ENCODE measurements around the gene ADA.

The ADA gene

DNA sequence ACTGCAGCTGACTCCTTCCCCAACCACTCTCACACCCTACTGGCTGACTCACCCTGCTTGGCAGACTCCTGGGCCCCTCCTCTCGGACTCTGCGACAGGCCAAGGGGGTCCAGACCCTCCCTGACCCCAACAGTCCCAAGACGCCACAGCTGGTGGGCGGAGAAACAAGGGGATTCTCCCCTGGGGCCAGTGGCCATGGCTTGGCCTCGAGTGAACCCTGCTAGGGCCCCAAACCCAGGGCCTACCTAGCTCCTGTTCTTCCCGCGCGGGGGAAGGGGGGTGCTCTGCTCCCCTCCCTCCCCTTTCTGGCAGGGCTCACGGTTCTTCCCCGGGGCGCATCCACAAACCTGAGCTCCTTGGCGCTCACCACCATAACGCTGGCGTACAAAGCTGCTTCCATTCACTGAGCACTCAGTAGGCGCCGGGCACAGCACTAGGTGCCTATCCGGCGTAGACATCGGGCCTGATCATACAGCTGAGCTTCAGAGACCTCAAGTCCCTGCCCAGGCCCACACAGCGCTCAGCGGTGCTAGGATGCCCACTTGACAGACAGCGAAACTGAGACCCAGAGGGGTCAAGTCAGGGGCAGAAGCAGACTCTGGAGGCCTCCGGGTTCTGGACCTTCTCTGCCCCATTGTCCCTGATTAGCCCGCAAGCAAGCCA, 597 bp downstream of the ADA start:
- Histone ChIP-seq H3K4me1 (ENCODE audit: insufficient read depth, low read length) (peaks cover 14% of the 10 kb centered on the region), H3K9ac (ENCODE audit: low read length) (no peak overlapping the region), H3K9me3 (ENCODE audit: low read length) (no peaks in the 10 kb centered on the region), H3K36me3 (ENCODE audit: insufficient read depth, low read length) (no peaks in the 10 kb centered on the region), H3K27me3 (ENCODE audit: control insufficient read depth in 1 of 2, insufficient read depth in 2 of 2, low read length in 2 of 2) (no peaks in the 10 kb centered on the region), H3K27ac (ENCODE audit: low read depth, low read length) (no peak overlapping the region), H3K4me3 (ENCODE audit: low read depth in 1 of 2, low read length in 2 of 2) (peak overlapping the region; percentile 54 to 87)

DNA sequence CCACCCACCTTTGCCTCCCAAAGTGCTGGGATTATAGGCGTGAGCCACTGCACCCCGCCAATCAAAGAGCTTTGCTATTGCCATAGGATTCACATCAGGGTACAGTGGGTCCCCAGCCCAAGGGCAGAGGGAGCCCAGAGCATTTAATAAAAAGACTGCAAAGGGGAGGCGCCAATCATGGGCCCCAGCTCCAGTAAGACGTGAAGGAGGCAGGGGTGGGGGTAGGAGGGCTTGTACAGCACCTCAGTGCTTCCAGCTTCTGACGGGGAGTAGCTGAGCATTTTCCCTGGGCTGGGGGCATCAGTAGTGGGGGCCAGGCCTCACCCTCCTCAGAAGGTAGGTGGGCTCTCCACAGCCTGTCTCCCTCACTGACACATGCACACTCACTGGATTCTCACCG, 1.5 kb downstream of the ADA start:
- H3K9me3 ChIP-seq (ENCODE audit: low read length), result no peaks in the 10 kb centered on the region
- no peaks in the 10 kb centered on the region for H3K36me3 ChIP-seq (ENCODE audit: insufficient read depth, low read length)
- no peaks in the 10 kb centered on the region for H3K27me3 ChIP-seq (ENCODE audit: control insufficient read depth in 1 of 2, insufficient read depth in 2 of 2, low read length in 2 of 2)
- no peak overlapping the region for H3K9ac ChIP-seq (ENCODE audit: low read length)
- no peak overlapping the region for H3K4me3 ChIP-seq (ENCODE audit: low read depth in 1 of 2, low read length in 2 of 2)
- H3K4me1 ChIP-seq (ENCODE audit: insufficient read depth, low read length), result peaks cover 14% of the 10 kb centered on the region
- no peak overlapping the region for H3K27ac ChIP-seq (ENCODE audit: low read depth, low read length)

GRCh38 chr20:44649126-44649525, 2.4 kb downstream of the ADA start:
- no peaks in the 10 kb centered on the region for H3K36me3 ChIP-seq (ENCODE audit: insufficient read depth, low read length)
- no peak overlapping the region for H3K27ac ChIP-seq (ENCODE audit: low read depth, low read length)
- no peaks in the 10 kb centered on the region for H3K27me3 ChIP-seq (ENCODE audit: control insufficient read depth in 1 of 2, insufficient read depth in 2 of 2, low read length in 2 of 2)
- no peak overlapping the region for H3K4me3 ChIP-seq (ENCODE audit: low read depth in 1 of 2, low read length in 2 of 2)
- H3K4me1 ChIP-seq (ENCODE audit: insufficient read depth, low read length), result peaks cover 19% of the 10 kb centered on the region
- H3K9ac ChIP-seq (ENCODE audit: low read length), result no peak overlapping the region
- no peaks in the 10 kb centered on the region for H3K9me3 ChIP-seq (ENCODE audit: low read length)

DNA sequence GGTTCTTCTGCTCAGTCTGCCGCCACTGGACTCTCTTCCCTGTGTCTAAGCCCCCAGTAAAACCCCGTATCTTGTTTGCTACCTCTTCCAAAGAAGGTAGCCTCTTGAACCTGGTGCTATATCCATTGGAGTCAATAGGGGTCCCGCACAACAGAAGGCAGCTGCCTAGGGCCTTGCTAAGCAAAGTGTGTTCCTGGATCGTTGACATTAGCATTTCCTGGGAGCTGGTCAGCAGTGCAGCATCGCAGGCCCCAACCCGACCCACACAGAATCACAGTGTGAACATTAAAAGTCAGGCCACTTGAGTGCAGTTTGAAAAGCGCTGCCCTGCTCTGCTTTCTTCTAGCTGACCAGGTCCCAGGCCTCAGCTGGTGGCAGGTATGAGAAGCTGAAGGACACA, 2.9 kb downstream of the ADA start:
- no peak overlapping the region for H3K4me3 ChIP-seq (ENCODE audit: low read depth in 1 of 2, low read length in 2 of 2)
- H3K9me3 ChIP-seq (ENCODE audit: low read length), result no peaks in the 10 kb centered on the region
- H3K4me1 ChIP-seq (ENCODE audit: insufficient read depth, low read length), result peaks cover 22% of the 10 kb centered on the region
- no peaks in the 10 kb centered on the region for H3K36me3 ChIP-seq (ENCODE audit: insufficient read depth, low read length)
- H3K9ac ChIP-seq (ENCODE audit: low read length), result no peak overlapping the region
- H3K27me3 ChIP-seq (ENCODE audit: control insufficient read depth in 1 of 2, insufficient read depth in 2 of 2, low read length in 2 of 2), result no peaks in the 10 kb centered on the region
- H3K27ac ChIP-seq (ENCODE audit: low read depth, low read length), result no peak overlapping the region

GRCh38 chr20:44648068-44648467, 3.4 kb downstream of the ADA start:
- Histone ChIP-seq H3K9me3 (ENCODE audit: low read length) (no peaks in the 10 kb centered on the region), H3K36me3 (ENCODE audit: insufficient read depth, low read length) (no peaks in the 10 kb centered on the region), H3K27me3 (ENCODE audit: control insufficient read depth in 1 of 2, insufficient read depth in 2 of 2, low read length in 2 of 2) (no peaks in the 10 kb centered on the region), H3K4me3 (ENCODE audit: low read depth in 1 of 2, low read length in 2 of 2) (no peak overlapping the region), H3K9ac (ENCODE audit: low read length) (no peak overlapping the region), H3K4me1 (ENCODE audit: insufficient read depth, low read length) (peaks cover 24% of the 10 kb centered on the region), H3K27ac (ENCODE audit: low read depth, low read length) (no peak overlapping the region)

GRCh38 chr20:44646641-44647274, 4.7 kb downstream of the ADA start:
- Histone ChIP-seq H3K27ac (ENCODE audit: low read depth, low read length) (no peak overlapping the region), H3K27me3 (ENCODE audit: control insufficient read depth in 1 of 2, insufficient read depth in 2 of 2, low read length in 2 of 2) (no peaks in the 10 kb centered on the region), H3K4me1 (ENCODE audit: insufficient read depth, low read length) (peaks cover 36% of the 10 kb centered on the region)

GRCh38 chr20:44646023-44646640, 5.4 kb downstream of the ADA start:
- no peak overlapping the region for H3K27ac ChIP-seq (ENCODE audit: low read depth, low read length)
- H3K27me3 ChIP-seq (ENCODE audit: control insufficient read depth in 1 of 2, insufficient read depth in 2 of 2, low read length in 2 of 2), result no peaks in the 10 kb centered on the region
- H3K4me1 ChIP-seq (ENCODE audit: insufficient read depth, low read length), result peaks cover 42% of the 10 kb centered on the region
- no peak overlapping the region for H3K4me3 ChIP-seq (ENCODE audit: low read depth in 1 of 2, low read length in 2 of 2)
- H3K36me3 ChIP-seq (ENCODE audit: insufficient read depth, low read length), result no peaks in the 10 kb centered on the region
- no peak overlapping the region for H3K9ac ChIP-seq (ENCODE audit: low read length)
- H3K9me3 ChIP-seq (ENCODE audit: low read length), result no peaks in the 10 kb centered on the region

More at GRCh38 chr20:44646641-44647274, 4.7 kb downstream of the ADA start:
- no peaks in the 10 kb centered on the region for H3K36me3 ChIP-seq (ENCODE audit: insufficient read depth, low read length)
- H3K9me3 ChIP-seq (ENCODE audit: low read length), result no peaks in the 10 kb centered on the region
- H3K9ac ChIP-seq (ENCODE audit: low read length), result no peak overlapping the region
- no peak overlapping the region for H3K4me3 ChIP-seq (ENCODE audit: low read depth in 1 of 2, low read length in 2 of 2)

GRCh38 chr20:44644667-44645131, 6.8 kb downstream of the ADA start:
- Histone ChIP-seq H3K27ac (ENCODE audit: low read depth, low read length) (no peak overlapping the region), H3K36me3 (ENCODE audit: insufficient read depth, low read length) (no peaks in the 10 kb centered on the region), H3K4me3 (ENCODE audit: low read depth in 1 of 2, low read length in 2 of 2) (no peak overlapping the region), H3K4me1 (ENCODE audit: insufficient read depth, low read length) (peaks cover 38% of the 10 kb centered on the region), H3K27me3 (ENCODE audit: control insufficient read depth in 1 of 2, insufficient read depth in 2 of 2, low read length in 2 of 2) (no peaks in the 10 kb centered on the region), H3K9me3 (ENCODE audit: low read length) (no peaks in the 10 kb centered on the region), H3K9ac (ENCODE audit: low read length) (no peak overlapping the region)

DNA sequence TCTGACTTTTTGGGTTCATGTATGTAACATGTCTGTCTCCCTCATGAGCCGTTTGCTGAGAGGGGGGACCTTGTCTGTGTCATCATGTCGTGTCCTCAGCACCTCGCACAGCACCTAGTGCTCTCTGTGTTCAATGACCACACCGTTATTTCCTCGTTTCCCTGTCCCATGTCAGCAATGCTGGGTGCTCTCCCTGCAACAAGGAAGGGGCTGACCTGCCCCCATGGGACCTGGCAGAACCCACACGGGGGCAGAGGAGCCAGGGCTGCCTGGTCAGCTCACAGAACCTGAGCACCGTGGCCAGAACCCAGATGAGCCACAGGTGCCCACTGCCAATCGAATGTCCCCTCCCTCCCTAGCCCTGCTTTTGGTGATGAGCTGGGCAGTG, 7.3 kb downstream of the ADA start:
- Histone ChIP-seq H3K9me3 (ENCODE audit: low read length) (no peaks in the 10 kb centered on the region), H3K27me3 (ENCODE audit: control insufficient read depth in 1 of 2, insufficient read depth in 2 of 2, low read length in 2 of 2) (no peaks in the 10 kb centered on the region), H3K4me1 (ENCODE audit: insufficient read depth, low read length) (peaks cover 38% of the 10 kb centered on the region), H3K9ac (ENCODE audit: low read length) (no peak overlapping the region), H3K27ac (ENCODE audit: low read depth, low read length) (no peak overlapping the region), H3K4me3 (ENCODE audit: low read depth in 1 of 2, low read length in 2 of 2) (no peak overlapping the region), H3K36me3 (ENCODE audit: insufficient read depth, low read length) (no peaks in the 10 kb centered on the region)

DNA sequence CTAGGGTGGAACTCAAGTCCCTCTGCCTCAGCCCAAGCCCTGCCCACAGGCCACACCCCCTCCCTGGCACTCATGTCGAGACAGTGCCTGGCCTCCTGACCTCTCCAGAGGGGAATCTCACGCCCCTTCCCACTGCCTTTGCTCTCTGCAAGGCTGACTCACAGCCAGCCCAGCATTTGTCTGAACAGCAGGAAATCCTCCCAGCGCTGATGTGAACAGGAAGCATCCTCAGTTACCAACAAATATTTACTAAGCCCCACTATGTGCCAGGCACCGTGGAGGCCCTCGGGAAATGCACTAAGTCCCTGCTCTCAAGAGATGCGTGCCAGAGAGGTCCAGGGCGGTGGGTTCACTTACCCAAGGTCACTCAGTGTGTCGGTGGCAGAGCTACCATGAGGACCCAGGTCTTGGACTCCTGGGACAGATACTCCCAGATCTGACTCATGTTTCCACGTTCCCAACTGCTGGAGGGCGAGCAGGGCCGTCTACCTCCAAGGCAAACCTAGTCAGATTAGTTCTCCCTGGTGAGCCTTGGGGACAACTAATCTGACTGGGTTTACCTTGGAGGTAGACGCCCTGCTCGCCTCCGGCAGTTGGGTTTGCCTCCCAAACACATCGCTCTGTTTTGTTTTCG, 7.8 kb downstream of the ADA start:
- Histone ChIP-seq H3K9me3 (ENCODE audit: low read length) (no peaks in the 10 kb centered on the region), H3K27me3 (ENCODE audit: control insufficient read depth in 1 of 2, insufficient read depth in 2 of 2, low read length in 2 of 2) (no peaks in the 10 kb centered on the region), H3K9ac (ENCODE audit: low read length) (no peak overlapping the region), H3K4me3 (ENCODE audit: low read depth in 1 of 2, low read length in 2 of 2) (no peak overlapping the region), H3K36me3 (ENCODE audit: insufficient read depth, low read length) (no peaks in the 10 kb centered on the region), H3K4me1 (ENCODE audit: insufficient read depth, low read length) (peaks cover 38% of the 10 kb centered on the region), H3K27ac (ENCODE audit: low read depth, low read length) (peak overlapping the region; percentile 18)

- no peaks in the 10 kb centered on the region for H3K27me3 ChIP-seq (ENCODE audit: control insufficient read depth in 1 of 2, insufficient read depth in 2 of 2, low read length in 2 of 2)
- no peaks in the 10 kb centered on the region for H3K9me3 ChIP-seq (ENCODE audit: low read length)
- peaks cover 38% of the 10 kb centered on the region for H3K4me1 ChIP-seq (ENCODE audit: insufficient read depth, low read length)
- H3K27ac ChIP-seq (ENCODE audit: low read depth, low read length), result peak overlapping the region; percentile 18
- H3K9ac ChIP-seq (ENCODE audit: low read length), result no peak overlapping the region
- no peak overlapping the region for H3K4me3 ChIP-seq (ENCODE audit: low read depth in 1 of 2, low read length in 2 of 2)
- H3K36me3 ChIP-seq (ENCODE audit: insufficient read depth, low read length), result no peaks in the 10 kb centered on the region
These were observed 8.4 kb downstream of the ADA start for GRCh38 chr20:44643154-44643519.

Data from muscle layer of colon (tissue), 2 donors.